Fibroblast of skin of scalp (primary cell): ENCODE results near the gene UGT1A9.
A peak's percentile ranks its signal among the peaks of the same experiment; 100 is the strongest.
"Not testable (repeated sequence)": the region's sequence is repeated elsewhere in the genome, so short reads cannot be mapped to it uniquely, and the experiment has no call there.

ENCODE experiments used
- DNase-seq: peaks from one replicate; pipeline ENCODE4 v3.0.0-alpha.2; 2013

The UGT1A9 gene

GRCh38 chr2:233680361-233681045 lies 8.8 kb downstream of the UGT1A9 start:
- DNase-seq, result no peak

GRCh38 chr2:233681521-233682099 lies 9.9 kb downstream of the UGT1A9 start, which contains the start of gene UGT1A7:
Gene UGT1A7 (plus strand): TSS chr2:233681901. CDS start chr2:233681938, 37 bp downstream.
- DNase-seq, result no peak

- no peak for DNase-seq
Observed at GRCh38 chr2:233684640-233685039, 12.9 kb downstream of the UGT1A9 start.

GRCh38 chr2:233686928-233687327 lies 15.2 kb downstream of the UGT1A9 start:
- DNase-seq, result no peak

GRCh38 chr2:233688341-233688740 lies 16.6 kb downstream of the UGT1A9 start:
- no peak for DNase-seq

- no peak for DNase-seq
Observed at GRCh38 chr2:233689031-233689430, 17.3 kb downstream of the UGT1A9 start.

GRCh38 chr2:233689501-233689900 lies 17.8 kb downstream of the UGT1A9 start:
- DNase-seq, result no peak

GRCh38 chr2:233690444-233690843 lies 18.7 kb downstream of the UGT1A9 start:
- no peak for DNase-seq

- DNase-seq, result no peak
Observed at GRCh38 chr2:233691443-233692433, 20.0 kb downstream of the UGT1A9 start.

- no peak for DNase-seq
Observed at GRCh38 chr2:233692648-233693047, 20.9 kb downstream of the UGT1A9 start, which contains the start of gene UGT1A6. Gene UGT1A6 (plus strand): TSS chr2:233692890. CDS start chr2:233693005, 115 bp downstream.

GRCh38 chr2:233693963-233694362 lies 22.3 kb downstream of the UGT1A9 start:
- DNase-seq, result no peak

GRCh38 chr2:233698740-233699139 lies 27.0 kb downstream of the UGT1A9 start:
- DNase-seq, result no peak

- DNase-seq, result no peak
Observed at GRCh38 chr2:233699424-233700027, 27.8 kb downstream of the UGT1A9 start.

- DNase-seq, result peak; percentile 13
Observed at GRCh38 chr2:233700028-233700635, 28.4 kb downstream of the UGT1A9 start.

GRCh38 chr2:233700842-233701241 lies 29.1 kb downstream of the UGT1A9 start:
- DNase-seq, result not testable (repeated sequence)

GRCh38 chr2:233702238-233702637 lies 30.5 kb downstream of the UGT1A9 start:
- no peak for DNase-seq

GRCh38 chr2:233705911-233706506 lies 34.3 kb downstream of the UGT1A9 start:
- no peak for DNase-seq

GRCh38 chr2:233706720-233707119 lies 35.0 kb downstream of the UGT1A9 start:
- no peak for DNase-seq

GRCh38 chr2:233707940-233708644 lies 36.4 kb downstream of the UGT1A9 start:
- DNase-seq, result no peak

GRCh38 chr2:233708942-233709341 lies 37.2 kb downstream of the UGT1A9 start:
- no peak for DNase-seq
